H9 (cell line): ENCODE measurements around the gene UBE2L6. TPM values are rescaled to one million over a fixed set of nuclear protein-coding genes. Genes with fewer than 3 reads are reported as not detected.

Experiments
- DNase-seq: peaks from one replicate; pipeline ENCODE4 v3.0.0-alpha.2; 2017
- H2AFZ ChIP-seq: one replicate; pipeline ENCODE4 v1.6.1; 2013; ENCODE audit warnings: mild to moderate bottlenecking, low read length, control low read depth, moderate library complexity
- H2AK5ac ChIP-seq: 2 replicates; pipeline ENCODE4 v1.6.1; 2013; ENCODE audit warnings: low read length, control low read depth, mixed read lengths; ENCODE audit not compliant: insufficient read length
- H2BK120ac ChIP-seq: one replicate; pipeline ENCODE4 v1.6.1; 2013; ENCODE audit warnings: low read depth, mild to moderate bottlenecking, low read length, control low read depth, inconsistent platforms; ENCODE audit not compliant: poor library complexity, severe bottlenecking
- H2BK12ac ChIP-seq: 2 replicates; pipeline ENCODE4 v1.6.1; 2013; ENCODE audit warnings: low read length, control low read depth, mixed read lengths, low read depth; ENCODE audit not compliant: insufficient read length
- H2BK15ac ChIP-seq: 2 replicates; pipeline ENCODE4 v1.6.1; 2013; ENCODE audit warnings: low read depth, low read length, control low read depth
- H2BK20ac ChIP-seq: one replicate; pipeline ENCODE4 v1.6.1; 2013; ENCODE audit warnings: low read depth, mild to moderate bottlenecking, low read length, control low read depth, inconsistent platforms; ENCODE audit not compliant: poor library complexity, severe bottlenecking
- H2BK5ac ChIP-seq: 2 replicates; pipeline ENCODE4 v1.6.1; 2013; ENCODE audit warnings: low read length, control low read depth, mixed read lengths; ENCODE audit not compliant: insufficient read length
- H3K14ac ChIP-seq: 2 replicates; pipeline ENCODE4 v1.6.1; 2013; ENCODE audit warnings: low read length, control low read depth; ENCODE audit not compliant: insufficient read depth
- H3K18ac ChIP-seq: 2 replicates; pipeline ENCODE4 v1.6.1; 2013; ENCODE audit warnings: low read depth, mild to moderate bottlenecking, mixed read lengths, low read length, control low read depth; ENCODE audit not compliant: insufficient read length
- H3K23ac ChIP-seq: 2 replicates; pipeline ENCODE4 v1.6.1; 2013; ENCODE audit warnings: low read length, control low read depth, mixed read lengths, low read depth; ENCODE audit not compliant: insufficient read length
- H3K23me2 ChIP-seq: 2 replicates; pipeline ENCODE4 v1.6.1; 2013; ENCODE audit warnings: low read depth, mild to moderate bottlenecking, mixed read lengths, low read length, control low read depth; ENCODE audit not compliant: insufficient read length, poor library complexity, severe bottlenecking
- H3K27ac ChIP-seq: 2 replicates; pipeline ENCODE4 v1.5.1; 2013; ENCODE audit warnings: low read length, control low read depth, mixed read lengths, low read depth; ENCODE audit not compliant: insufficient read length
- H3K27me3 ChIP-seq: 2 replicates; pipeline ENCODE4 v1.6.1; 2013; ENCODE audit warnings: low read length, control low read depth, inconsistent platforms; ENCODE audit not compliant: insufficient read depth
- H3K4ac ChIP-seq: 2 replicates; pipeline ENCODE4 v1.6.1; 2013; ENCODE audit warnings: low read depth, mild to moderate bottlenecking, control low read depth, inconsistent platforms, low read length, moderate library complexity
- H3K4me1 ChIP-seq: 2 replicates; pipeline ENCODE4 v1.6.1; 2013; ENCODE audit warnings: low read length, control low read depth, inconsistent platforms; ENCODE audit not compliant: insufficient read depth
- H3K4me2 ChIP-seq: 2 replicates; pipeline ENCODE4 v1.6.1; 2013; ENCODE audit warnings: low read length, control low read depth, mixed read lengths; ENCODE audit not compliant: insufficient read length, insufficient read depth
- H3K56ac ChIP-seq: 2 replicates; pipeline ENCODE4 v1.6.1; 2013; ENCODE audit warnings: low read depth, mild to moderate bottlenecking, mixed read lengths, low read length, control low read depth; ENCODE audit not compliant: insufficient read length
- H3K79me1 ChIP-seq: 2 replicates; pipeline ENCODE4 v1.6.1; 2013; ENCODE audit warnings: low read depth, mild to moderate bottlenecking, moderate library complexity, low read length, control low read depth, inconsistent platforms; ENCODE audit not compliant: insufficient read depth, poor library complexity, severe bottlenecking
- H3K79me2 ChIP-seq: 2 replicates; pipeline ENCODE4 v1.6.1; 2013; ENCODE audit warnings: low read length, control low read depth, inconsistent platforms; ENCODE audit not compliant: insufficient read depth
- H3K9ac ChIP-seq: 2 replicates; pipeline ENCODE4 v1.6.1; 2013; ENCODE audit warnings: low read length, control low read depth, mixed read lengths; ENCODE audit not compliant: insufficient read length; ENCODE audit errors: extremely low read depth
- H3K9me3 ChIP-seq: one replicate; pipeline ENCODE4 v1.6.1; 2013; ENCODE audit warnings: low read depth, low read length, inconsistent platforms; ENCODE audit not compliant: control insufficient read depth
- H3T11ph ChIP-seq: one replicate; pipeline ENCODE4 v1.6.1; 2013; ENCODE audit warnings: mild to moderate bottlenecking, low read length, control low read depth, inconsistent platforms
- H4K20me1 ChIP-seq: one replicate; pipeline ENCODE4 v1.6.1; 2013; ENCODE audit not compliant: control insufficient read depth, insufficient read length, insufficient read depth
- H4K5ac ChIP-seq: 2 replicates; pipeline ENCODE4 v1.6.1; 2013; ENCODE audit warnings: low read depth, mild to moderate bottlenecking, mixed read lengths, low read length, control low read depth; ENCODE audit not compliant: insufficient read length
- H4K8ac ChIP-seq: replicated peaks from 2 replicates; pipeline ENCODE4 v1.6.1; 2013; ENCODE audit warnings: low read length, control low read depth, mixed read lengths, low read depth; ENCODE audit not compliant: insufficient read length
- H4K91ac ChIP-seq: 2 replicates; pipeline ENCODE4 v1.6.1; 2013; ENCODE audit warnings: low read depth, mild to moderate bottlenecking, moderate library complexity, mixed read lengths, low read length, control low read depth; ENCODE audit not compliant: insufficient read length
- H3K27ac Mint-ChIP-seq, 3 experiments: 2 replicates in 2 of 3; 3 replicates in 1 of 3; pipeline ENCODE4 v1.8.0; 2020 to 2021; ENCODE audit warnings: mixed read lengths in 3 of 3, mild to moderate bottlenecking in 1 of 3, moderate library complexity in 1 of 3
- H3K27me3 Mint-ChIP-seq: 2 replicates; pipeline ENCODE4 v1.8.0; 2021; ENCODE audit warnings: low read depth, mild to moderate bottlenecking, moderate library complexity, mixed read lengths
- H3K36me3 Mint-ChIP-seq, 3 experiments: 2 replicates in 2 of 3; 3 replicates in 1 of 3; pipeline ENCODE4 v1.8.0; 2020 to 2021; ENCODE audit warnings: low read depth in 3 of 3, mixed read lengths in 3 of 3; ENCODE audit not compliant: insufficient read depth in 1 of 3
- H3K4me1 Mint-ChIP-seq, 2 experiments: 2 replicates each; pipeline ENCODE4 v1.8.0; 2020; ENCODE audit warnings: mixed read lengths in 2 of 2
- H3K4me3 Mint-ChIP-seq, 2 experiments: 2 replicates in 1 of 2; 3 replicates in 1 of 2; pipeline ENCODE4 v1.8.0; 2020 to 2021; ENCODE audit warnings: mild to moderate bottlenecking in 2 of 2, mixed read lengths in 2 of 2, moderate library complexity in 1 of 2
- H3K9me3 Mint-ChIP-seq, 2 experiments: 2 replicates in 1 of 2; 3 replicates in 1 of 2; pipeline ENCODE4 v1.8.0; 2020; ENCODE audit warnings: mild to moderate bottlenecking in 2 of 2, mixed read lengths in 2 of 2, moderate library complexity in 1 of 2
- CTCF ChIP-seq: fragments of 200-600 bp; sonication (generic); conservative IDR thresholded peaks from 3 replicates; pipeline ENCODE4 v1.8.0; 2021; ENCODE audit warnings: antibody characterized with exemption, mild to moderate bottlenecking
- WGBS: extraction: QIAGEN DNeasy Blood & Tissue Kit; methylation state at CpG from one replicate; pipeline ENCODE4 v1.1.7; 2013; ENCODE audit warnings: missing lambda C conversion rate, low lambda C conversion rate, mixed read lengths; ENCODE audit not compliant: insufficient read length; ENCODE audit errors: extremely low coverage; 5-methylcytosine and 5-hydroxymethylcytosine counted together
- total RNA-seq: library from RNA; stranded (reverse); gene quantifications from 2 replicates; pipeline ENCODE4 v1.2.1, GENCODE V29; 2021

The UBE2L6 gene
- total RNA-seq, 1 experiment from 2014 or later = 38.9 TPM

- H3K4me1 Mint-ChIP-seq = peaks cover 2 to 12% of the 10 kb centered on the region in 2 experiments; a peak in 2 of 4 replicates
- no peak for TF ChIP-seq CTCF
- no peak overlapping the region for H3K23ac ChIP-seq
- H3K4me2 ChIP-seq = no peak overlapping the region
- no peak overlapping the region for H3K9ac ChIP-seq
- H4K8ac ChIP-seq = no peak overlapping the region
- no peak overlapping the region for H2BK15ac ChIP-seq
- WGBS = no CpG with 5 or more reads among the region's 10 CpGs
- no peak overlapping the region for H3K27ac ChIP-seq
- H3K23me2 ChIP-seq = no peaks in the 10 kb centered on the region
- H2BK120ac ChIP-seq = no peak overlapping the region
- peak; percentile 39 for DNase-seq
- no peaks in the 10 kb centered on the region for H3K27me3 Mint-ChIP-seq
- peaks cover 3% of the 10 kb centered on the region; the same call in 1 of the 2 replicates for H3K4me1 ChIP-seq
- no peak overlapping the region for H2AFZ ChIP-seq
- peaks cover 15 to 29% (median 26%) of the 10 kb centered on the region in 3 experiments for H3K36me3 Mint-ChIP-seq
- no peak overlapping the region for H2BK20ac ChIP-seq
- H4K20me1 ChIP-seq = no peaks in the 10 kb centered on the region
- no peaks in the 10 kb centered on the region for H3K9me3 ChIP-seq
- no peak overlapping the region for H2BK5ac ChIP-seq
- peak overlapping the region in 2 of 3 experiments; percentile 37 to 79; a peak in 1 of 7 replicates for H3K27ac Mint-ChIP-seq
- H3K9me3 Mint-ChIP-seq = peaks cover 2 to 3% of the 10 kb centered on the region in 2 experiments; a peak in 4 of 5 replicates
- no peak overlapping the region for H4K91ac ChIP-seq
- no peak overlapping the region for H4K5ac ChIP-seq
- no peak overlapping the region for H3K4me3 Mint-ChIP-seq
- no peak overlapping the region for H2AK5ac ChIP-seq
- no peak overlapping the region for H3K4ac ChIP-seq
- H3K14ac ChIP-seq = no peak overlapping the region
- no peak overlapping the region for H3K56ac ChIP-seq
- H3T11ph ChIP-seq = no peak overlapping the region
- no peak overlapping the region for H3K18ac ChIP-seq
- H3K79me1 ChIP-seq = no peaks in the 10 kb centered on the region
- no peak overlapping the region for H2BK12ac ChIP-seq
- H3K79me2 ChIP-seq = no peaks in the 10 kb centered on the region
- H3K27me3 ChIP-seq = no peaks in the 10 kb centered on the region
These were observed 46.8 kb upstream of the UBE2L6 start for GRCh38 chr11:57614234-57614772.
